Suprapubic skin (tissue), 3 donors: Measurements from ENCODE around the gene IGLL5.

Experiments used
- CTCF ChIP-seq, 2 donors: fragments of 200-600 bp in 1 of 2; fragments of 450-650 bp in 1 of 2; sonication (generic) in 1 of 2; IDR thresholded peaks; one replicate each; pipeline ENCODE4 v1.5.1; 2016 to 2019; ENCODE audit warnings: antibody characterized with exemption in 2 of 2, mild to moderate bottlenecking in 1 of 2, moderate library complexity in 1 of 2
- POLR2AphosphoS5 ChIP-seq, 3 donors: sonication (generic); formaldehyde crosslinking; IDR thresholded peaks; one replicate each; pipeline ENCODE4 v1.6.1; 2017; ENCODE audit warnings: antibody characterized with exemption in 3 of 3

GRCh38 chr22:22893891-22894739 is 6.5 kb downstream of the IGLL5 start:
- TF ChIP-seq CTCF (IDR thresholded peaks at IDR 0.05): no peak
- no peak for TF ChIP-seq POLR2AphosphoS5 (IDR thresholded peaks at IDR 0.05)
